Measurements from ENCODE around the gene TNFRSF19. TPM values are rescaled to one million over a fixed set of nuclear protein-coding genes. Genes with fewer than 3 reads are reported as not detected.

TNFRSF19 gene
- total RNA-seq, 1 donor from 2014 or later, result not detected

GRCh38 chr13:23600534-23600933, 30.3 kb downstream of the TNFRSF19 start:
- peaks cover 6% of the 10 kb centered on the region for H3K9me3 Mint-ChIP-seq
- DNase-seq (no peak), ATAC-seq (ENCODE audit: low read depth) (no peak)
- ChIA-PET POLR2A (no interaction called here), CTCF (no interaction called here)
- no peaks in the 10 kb centered on the region for H3K36me3 Mint-ChIP-seq (ENCODE audit: low read depth)
- H3K27me3 Mint-ChIP-seq, result peaks cover 20% of the 10 kb centered on the region
- H3K4me3 Mint-ChIP-seq, result no peak overlapping the region
- TF ChIP-seq CTCF (IDR thresholded peaks at IDR 0.05), result no peak
- H3K27ac Mint-ChIP-seq, result no peak overlapping the region
- no peaks in the 10 kb centered on the region for H3K4me1 Mint-ChIP-seq
- intact Hi-C loops (cut with micrococcal nuclease), result no loop called here

GRCh38 chr13:23605831-23606230, 35.6 kb downstream of the TNFRSF19 start:
- no peak for TF ChIP-seq CTCF (IDR thresholded peaks at IDR 0.05)
- no peaks in the 10 kb centered on the region for H3K36me3 Mint-ChIP-seq (ENCODE audit: low read depth)
- peaks cover 8% of the 10 kb centered on the region for H3K27me3 Mint-ChIP-seq
- intact Hi-C loops (cut with micrococcal nuclease), result no loop called here
- H3K4me3 Mint-ChIP-seq, result no peak overlapping the region
- ChIA-PET POLR2A (interaction anchor here (0.6 kb wide), 1 partner anchor 147 kb away, joined by 6 read pairs; no protein-coding TSS in a partner anchor), CTCF (no interaction called here)
- no peak for ATAC-seq (ENCODE audit: low read depth)
- H3K9me3 Mint-ChIP-seq, result no peaks in the 10 kb centered on the region
- H3K27ac Mint-ChIP-seq, result no peak overlapping the region
- peaks cover 20% of the 10 kb centered on the region for H3K4me1 Mint-ChIP-seq
- no peak for DNase-seq

DNA sequence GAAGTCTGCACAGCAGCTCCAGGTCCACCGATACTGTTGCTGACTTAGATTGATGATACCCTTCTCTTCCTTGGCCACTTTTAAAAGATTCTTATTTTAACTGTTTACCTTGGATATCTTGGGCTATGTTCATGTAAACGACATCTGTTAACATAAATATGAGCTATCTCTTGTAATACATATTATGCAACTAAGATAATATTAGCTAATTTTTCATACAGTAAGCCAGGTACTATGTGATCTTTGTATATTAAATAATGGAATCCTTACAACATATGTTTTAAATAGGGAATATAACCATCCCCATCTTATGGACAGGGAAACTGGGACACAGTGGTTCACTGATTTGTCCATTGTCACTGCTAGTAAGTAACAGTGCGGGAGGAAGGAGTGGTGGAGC, 37.9 kb downstream of the TNFRSF19 start:
- no peak overlapping the region for H3K27ac Mint-ChIP-seq
- H3K27me3 Mint-ChIP-seq, result peaks cover 10% of the 10 kb centered on the region
- intact Hi-C loops (cut with micrococcal nuclease), result no loop called here
- TF ChIP-seq CTCF (IDR thresholded peaks at IDR 0.05), result no peak
- no peak for DNase-seq
- H3K4me3 Mint-ChIP-seq, result no peak overlapping the region
- H3K36me3 Mint-ChIP-seq (ENCODE audit: low read depth), result no peaks in the 10 kb centered on the region
- ChIA-PET POLR2A (no interaction called here), CTCF (no interaction called here)
- ATAC-seq (ENCODE audit: low read depth), result no peak
- no peaks in the 10 kb centered on the region for H3K9me3 Mint-ChIP-seq
- peaks cover 20% of the 10 kb centered on the region for H3K4me1 Mint-ChIP-seq

GRCh38 chr13:23608701-23609413, 38.6 kb downstream of the TNFRSF19 start:
- Mint-ChIP-seq H3K9me3 (no peaks in the 10 kb centered on the region), H3K27me3 (peaks cover 5% of the 10 kb centered on the region), H3K27ac (peak overlapping the region; percentile 31), H3K4me3 (peak overlapping the region; percentile 77), H3K4me1 (peaks cover 20% of the 10 kb centered on the region), H3K36me3 (ENCODE audit: low read depth) (no peaks in the 10 kb centered on the region)
- TF ChIP-seq CTCF (IDR thresholded peaks at IDR 0.05), result no peak
- DNase-seq (no peak), ATAC-seq (ENCODE audit: low read depth) (no peak)
- intact Hi-C loops (cut with micrococcal nuclease), result no loop called here
- POLR2A ChIA-PET, result no interaction called here
- CTCF ChIA-PET, result no interaction called here

GRCh38 chr13:23609414-23609760, 39.2 kb downstream of the TNFRSF19 start:
- DNase-seq (no peak), ATAC-seq (ENCODE audit: low read depth) (no peak)
- intact Hi-C loops (cut with micrococcal nuclease), result no loop called here
- Mint-ChIP-seq H3K27ac (peak overlapping the region; percentile 31), H3K9me3 (no peaks in the 10 kb centered on the region), H3K36me3 (ENCODE audit: low read depth) (no peaks in the 10 kb centered on the region), H3K4me1 (peaks cover 20% of the 10 kb centered on the region), H3K4me3 (peak overlapping the region; percentile 77), H3K27me3 (peaks cover 2% of the 10 kb centered on the region)
- no peak for TF ChIP-seq CTCF (IDR thresholded peaks at IDR 0.05)
- ChIA-PET CTCF (no interaction called here), POLR2A (no interaction called here)
